Tibial nerve (tissue), 4 donors: ENCODE measurements around the gene TLE1.

ENCODE experiments used
- EP300 ChIP-seq, 2 donors: sonication (generic); formaldehyde crosslinking; IDR thresholded peaks; one replicate each; pipeline ENCODE4 v1.6.1; 2017; ENCODE audit warnings: antibody characterized with exemption in 2 of 2, mild to moderate bottlenecking in 1 of 2
- POLR2A ChIP-seq, 2 donors: fragments of 450-650 bp; IDR thresholded peaks; one replicate each; pipeline ENCODE4 v1.6.1; 2017; ENCODE audit warnings: antibody characterized with exemption in 2 of 2, mild to moderate bottlenecking in 2 of 2, moderate library complexity in 2 of 2
- TF ChIP-seq, protein P1 (sequence below), 5 experiments: fragments of 200-600 bp in 3 of 5; fragments of 450-650 bp in 2 of 5; sonication (generic) in 3 of 5; IDR thresholded peaks; one replicate each; pipeline ENCODE4 v1.5.1; 2016 to 2019; ENCODE audit warnings: antibody characterized with exemption in 5 of 5, mild to moderate bottlenecking in 3 of 5, moderate library complexity in 2 of 5

GRCh38 chr9:81665322-81665871 is 23.9 kb downstream of the TLE1 start:
- TF ChIP-seq, protein P1, sequence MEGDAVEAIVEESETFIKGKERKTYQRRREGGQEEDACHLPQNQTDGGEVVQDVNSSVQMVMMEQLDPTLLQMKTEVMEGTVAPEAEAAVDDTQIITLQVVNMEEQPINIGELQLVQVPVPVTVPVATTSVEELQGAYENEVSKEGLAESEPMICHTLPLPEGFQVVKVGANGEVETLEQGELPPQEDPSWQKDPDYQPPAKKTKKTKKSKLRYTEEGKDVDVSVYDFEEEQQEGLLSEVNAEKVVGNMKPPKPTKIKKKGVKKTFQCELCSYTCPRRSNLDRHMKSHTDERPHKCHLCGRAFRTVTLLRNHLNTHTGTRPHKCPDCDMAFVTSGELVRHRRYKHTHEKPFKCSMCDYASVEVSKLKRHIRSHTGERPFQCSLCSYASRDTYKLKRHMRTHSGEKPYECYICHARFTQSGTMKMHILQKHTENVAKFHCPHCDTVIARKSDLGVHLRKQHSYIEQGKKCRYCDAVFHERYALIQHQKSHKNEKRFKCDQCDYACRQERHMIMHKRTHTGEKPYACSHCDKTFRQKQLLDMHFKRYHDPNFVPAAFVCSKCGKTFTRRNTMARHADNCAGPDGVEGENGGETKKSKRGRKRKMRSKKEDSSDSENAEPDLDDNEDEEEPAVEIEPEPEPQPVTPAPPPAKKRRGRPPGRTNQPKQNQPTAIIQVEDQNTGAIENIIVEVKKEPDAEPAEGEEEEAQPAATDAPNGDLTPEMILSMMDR (IDR thresholded peaks at IDR 0.05), result no peak
- TF ChIP-seq EP300 (IDR thresholded peaks at IDR 0.05), result no peak
- no peak for TF ChIP-seq POLR2A (IDR thresholded peaks at IDR 0.05)
